Subcutaneous adipose tissue (tissue), 4 donors: Measurements from ENCODE around the gene LIPK. TPM values are rescaled to one million over a fixed set of nuclear protein-coding genes. Genes with fewer than 3 reads are reported as not detected.

Source experiments
- total RNA-seq, 4 donors: library from RNA; depleted of rRNA; stranded (reverse); fragments of >200 nt; gene quantifications; one replicate each; pipeline ENCODE4 v1.1.0, GENCODE V29; 2016
- TF ChIP-seq, protein P1 (sequence below): fragments of 450-650 bp; IDR thresholded peaks from one replicate; pipeline ENCODE4 v1.5.1; 2016; ENCODE audit warnings: low read depth, mild to moderate bottlenecking, control low read depth, antibody characterized with exemption, moderate library complexity

The LIPK gene
- total RNA-seq, 4 donors from 2014 or later = not detected

DNA sequence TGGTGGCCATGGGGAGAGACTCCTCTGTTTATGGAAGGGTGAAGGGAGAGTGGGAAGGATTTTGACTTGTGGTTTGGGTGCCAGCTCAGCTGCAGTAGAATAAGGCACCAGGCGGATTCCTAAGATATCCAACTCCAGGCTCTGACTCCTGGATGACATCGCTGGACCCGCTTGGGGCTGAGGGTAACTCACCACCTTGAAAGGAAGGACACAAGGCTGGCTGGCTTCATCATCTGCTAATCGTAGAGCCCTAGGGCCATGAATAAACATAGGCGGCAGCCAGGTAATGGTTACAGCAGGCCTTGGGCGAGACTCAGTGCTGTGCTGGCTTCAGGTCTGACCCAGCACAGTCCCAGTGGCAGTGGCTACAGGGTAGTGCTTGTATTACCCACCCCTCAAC, 16.7 kb upstream of the LIPK start:
- TF ChIP-seq, protein P1, sequence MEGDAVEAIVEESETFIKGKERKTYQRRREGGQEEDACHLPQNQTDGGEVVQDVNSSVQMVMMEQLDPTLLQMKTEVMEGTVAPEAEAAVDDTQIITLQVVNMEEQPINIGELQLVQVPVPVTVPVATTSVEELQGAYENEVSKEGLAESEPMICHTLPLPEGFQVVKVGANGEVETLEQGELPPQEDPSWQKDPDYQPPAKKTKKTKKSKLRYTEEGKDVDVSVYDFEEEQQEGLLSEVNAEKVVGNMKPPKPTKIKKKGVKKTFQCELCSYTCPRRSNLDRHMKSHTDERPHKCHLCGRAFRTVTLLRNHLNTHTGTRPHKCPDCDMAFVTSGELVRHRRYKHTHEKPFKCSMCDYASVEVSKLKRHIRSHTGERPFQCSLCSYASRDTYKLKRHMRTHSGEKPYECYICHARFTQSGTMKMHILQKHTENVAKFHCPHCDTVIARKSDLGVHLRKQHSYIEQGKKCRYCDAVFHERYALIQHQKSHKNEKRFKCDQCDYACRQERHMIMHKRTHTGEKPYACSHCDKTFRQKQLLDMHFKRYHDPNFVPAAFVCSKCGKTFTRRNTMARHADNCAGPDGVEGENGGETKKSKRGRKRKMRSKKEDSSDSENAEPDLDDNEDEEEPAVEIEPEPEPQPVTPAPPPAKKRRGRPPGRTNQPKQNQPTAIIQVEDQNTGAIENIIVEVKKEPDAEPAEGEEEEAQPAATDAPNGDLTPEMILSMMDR = no peak

DNA sequence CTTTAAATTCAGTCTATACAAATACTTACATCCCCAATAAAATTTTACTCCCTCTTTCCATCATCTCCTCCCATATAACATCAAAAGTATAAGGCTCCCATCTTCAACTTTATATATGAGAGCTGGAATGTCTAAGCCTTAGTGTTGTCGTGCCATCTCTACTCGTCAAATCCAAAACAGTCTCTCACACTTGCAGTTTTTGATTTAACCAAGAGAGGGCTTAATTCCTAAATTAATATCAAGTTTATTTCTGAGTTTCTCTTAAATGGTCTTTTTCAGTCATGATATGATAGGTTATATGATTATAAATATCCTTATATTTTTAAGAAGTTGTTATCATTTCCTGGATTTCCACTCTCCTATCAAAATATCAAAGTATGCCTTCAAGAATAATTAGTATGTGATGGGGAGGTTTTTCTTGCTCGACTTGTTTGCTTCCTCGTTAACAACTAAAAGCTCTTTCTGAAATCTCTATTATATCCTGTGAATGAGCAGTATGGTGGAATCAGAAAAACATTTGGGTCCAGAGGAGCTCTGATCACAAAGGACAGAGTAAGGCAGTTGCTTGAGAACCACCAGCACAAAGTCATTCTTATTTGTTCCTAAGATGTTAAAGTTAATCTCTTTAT, 12.5 kb upstream of the LIPK start:
- TF ChIP-seq, protein P1 = no peak

DNA sequence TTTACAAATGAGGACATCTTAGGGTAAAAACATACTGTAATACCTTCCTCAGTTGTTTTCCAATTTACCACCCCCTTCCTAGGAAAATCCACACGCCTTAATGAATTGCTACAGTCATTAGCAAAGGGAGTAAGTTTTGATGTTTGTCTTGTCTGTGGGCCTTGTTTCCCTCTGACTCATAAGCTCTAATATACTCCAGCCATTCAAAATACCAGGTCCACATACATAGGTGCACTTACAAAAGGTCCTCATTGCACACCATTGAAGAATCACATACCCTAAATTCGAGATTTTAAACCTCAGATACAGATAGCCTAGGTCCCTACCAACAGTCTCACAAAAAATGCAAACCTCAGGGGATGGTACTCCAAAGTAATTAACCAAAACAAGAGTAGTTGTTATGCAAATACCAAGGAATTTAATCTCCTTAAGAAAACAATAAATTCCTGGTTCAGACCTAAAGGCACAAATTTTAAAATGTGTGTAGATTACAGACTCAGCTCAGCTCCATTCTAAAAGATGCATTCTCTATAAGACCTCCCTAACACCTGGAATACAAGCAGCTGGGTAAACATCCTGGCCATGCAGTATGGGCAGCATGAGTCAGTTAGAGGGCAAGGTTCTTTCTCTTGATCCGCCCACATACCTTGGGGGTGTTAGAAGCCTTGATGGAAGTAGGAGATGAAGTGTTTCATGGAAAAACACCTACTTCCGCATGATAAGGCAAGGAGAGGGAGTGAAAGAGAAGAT, 3.0 kb upstream of the LIPK start:
- TF ChIP-seq, protein P1 = no peak

DNA sequence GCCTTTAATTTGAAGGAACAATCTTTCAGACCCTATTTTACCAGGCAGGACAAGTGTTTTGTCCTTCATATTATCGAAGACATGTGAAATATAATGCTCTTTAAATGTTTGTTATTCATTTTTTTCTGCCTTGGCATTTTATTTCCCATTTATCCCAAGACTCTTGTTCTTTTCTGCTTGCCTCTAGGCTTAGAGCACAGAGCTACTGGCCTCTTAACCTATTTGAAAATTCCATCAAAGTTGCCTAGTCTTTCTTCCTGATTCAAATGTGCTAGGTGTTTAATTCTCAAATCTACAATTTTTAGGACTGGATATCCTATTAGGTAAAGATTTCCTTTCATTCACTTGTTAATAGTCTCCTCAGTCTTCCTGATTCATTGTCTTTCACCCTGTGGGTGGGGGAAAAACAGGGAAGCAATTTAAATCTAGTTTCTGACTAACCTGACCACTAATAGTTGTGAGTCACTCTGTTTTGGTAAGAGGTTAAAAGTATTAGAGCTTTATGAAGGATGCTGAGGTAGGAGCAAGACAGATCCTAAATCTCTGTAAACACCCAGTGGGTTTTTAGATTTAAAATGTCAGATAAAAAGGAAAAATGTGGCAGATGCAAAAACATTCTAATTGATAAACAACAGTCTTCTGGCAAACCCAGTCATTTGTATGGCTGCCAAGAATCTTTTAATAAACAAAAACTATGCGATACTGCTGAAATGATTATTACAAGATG, 1.5 kb downstream of the LIPK start:
- TF ChIP-seq, protein P1 = no peak

DNA sequence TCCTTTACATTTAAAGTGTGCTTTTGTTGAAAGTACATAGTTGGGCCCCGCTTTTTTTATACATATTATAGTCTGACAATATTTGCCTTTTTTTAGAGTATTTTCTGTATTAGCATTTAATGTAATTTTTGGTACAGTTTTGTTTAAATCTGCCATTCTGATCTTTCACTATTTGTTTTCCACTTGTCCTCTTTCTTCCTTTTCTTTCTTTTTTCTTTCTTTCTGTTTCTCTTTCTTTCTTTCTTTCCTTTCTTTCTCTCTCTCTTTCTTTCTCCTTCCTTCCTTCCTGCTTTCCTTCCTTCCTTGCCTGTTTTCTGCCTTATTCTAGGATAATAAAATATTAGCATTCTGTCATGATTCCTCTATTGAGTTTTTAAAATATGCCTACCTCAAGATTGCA, 9.5 kb downstream of the LIPK start:
- TF ChIP-seq, protein P1 = no peak

DNA sequence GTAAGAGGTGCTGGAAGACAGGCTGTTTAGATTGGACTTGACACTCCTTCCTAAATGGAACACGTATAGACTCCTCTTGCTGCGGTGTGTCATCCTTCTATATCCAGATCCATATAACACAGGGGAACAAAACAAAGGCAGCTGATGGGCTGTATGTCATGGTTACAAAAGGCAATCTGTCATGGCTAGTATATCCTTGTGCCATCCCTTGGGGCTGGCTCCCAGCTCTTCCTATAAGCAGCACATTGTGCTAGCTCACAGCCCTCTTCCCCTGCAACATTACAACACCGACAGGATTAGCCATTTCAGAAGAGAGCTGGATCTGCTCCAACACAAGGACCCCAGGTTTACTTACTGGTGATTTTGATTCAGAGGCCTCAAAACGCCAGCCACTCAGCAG, 15.3 kb downstream of the LIPK start:
- TF ChIP-seq, protein P1 = no peak

DNA sequence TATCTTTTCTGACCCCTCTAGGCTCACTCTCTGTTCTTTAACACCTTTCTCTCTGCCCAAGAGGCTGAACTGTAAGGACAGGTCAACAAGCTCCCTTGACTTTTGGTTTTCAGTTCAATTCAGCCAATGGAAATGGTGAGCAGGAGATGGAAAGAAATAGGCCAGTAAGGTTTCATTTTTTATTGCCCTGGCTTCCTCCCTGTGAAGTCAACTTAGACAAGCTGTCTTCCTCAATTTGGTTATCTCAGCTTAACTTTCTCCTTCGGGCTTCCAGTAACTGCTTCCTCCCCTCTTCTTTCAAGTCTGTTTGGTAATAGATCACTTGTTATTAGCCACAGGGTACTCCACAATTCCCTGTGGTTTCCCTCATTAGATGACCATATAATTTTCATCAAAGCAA, 19.7 kb downstream of the LIPK start:
- TF ChIP-seq, protein P1 = no peak
